WERI-Rb-1 (cell line): ENCODE results near the gene VBP1.

Source experiments
- DNase-seq: peaks from one replicate; pipeline ENCODE4 v3.0.0-alpha.2; 2020
- H3K27ac ChIP-seq: fragments of 250-450 bp; sonication (Bioruptor Pico); 2 replicates; pipeline ENCODE4 v1.5.1; 2020; ENCODE audit warnings: mild to moderate bottlenecking, moderate library complexity
- H3K27me3 ChIP-seq: fragments of 250-450 bp; sonication (Bioruptor Pico); 2 replicates; pipeline ENCODE4 v1.5.1; 2021; ENCODE audit warnings: mild to moderate bottlenecking, low read depth, moderate library complexity; ENCODE audit not compliant: insufficient read depth, severe bottlenecking
- H3K36me3 ChIP-seq: fragments of 250-450 bp; sonication (Bioruptor Pico); 2 replicates; pipeline ENCODE4 v1.5.1; 2020; ENCODE audit warnings: mild to moderate bottlenecking, moderate library complexity
- H3K4me3 ChIP-seq: 2 replicates; pipeline ENCODE4 v1.5.1; 2011; ENCODE audit warnings: low read depth, mild to moderate bottlenecking, control low read depth, low read length
- H3K9me3 ChIP-seq: fragments of 250-450 bp; sonication (Bioruptor Pico); 2 replicates; pipeline ENCODE4 v1.5.1; 2021; ENCODE audit warnings: mild to moderate bottlenecking, moderate library complexity; ENCODE audit not compliant: severe bottlenecking
- TF ChIP-seq, protein P1 (sequence below): IDR thresholded peaks from 2 replicates; pipeline ENCODE4 v1.5.1; 2011; ENCODE audit warnings: low read depth, mild to moderate bottlenecking, control low read depth, inconsistent platforms, low read length

The VBP1 gene

DNA sequence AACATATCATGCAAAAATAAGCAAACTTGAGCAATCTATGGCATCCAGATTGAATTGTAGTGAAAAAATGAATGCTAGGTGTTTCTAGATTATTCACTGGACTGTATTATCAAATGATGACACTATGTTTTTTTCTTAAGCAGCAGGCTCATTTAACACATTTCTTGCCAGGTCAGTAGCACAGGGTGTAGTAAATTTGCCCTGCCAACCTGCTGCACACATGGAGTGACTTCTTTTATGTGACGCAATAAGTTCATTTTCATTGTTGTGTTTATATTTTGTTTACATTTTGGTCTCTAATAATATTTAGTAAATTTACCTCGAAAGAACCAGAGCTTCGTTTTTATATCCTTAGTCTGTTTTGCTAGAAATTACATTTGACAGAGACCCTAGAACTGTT, 9.5 kb downstream of the VBP1 start:
- H3K9me3 ChIP-seq: no peaks in the 10 kb centered on the region
- TF ChIP-seq, protein P1, sequence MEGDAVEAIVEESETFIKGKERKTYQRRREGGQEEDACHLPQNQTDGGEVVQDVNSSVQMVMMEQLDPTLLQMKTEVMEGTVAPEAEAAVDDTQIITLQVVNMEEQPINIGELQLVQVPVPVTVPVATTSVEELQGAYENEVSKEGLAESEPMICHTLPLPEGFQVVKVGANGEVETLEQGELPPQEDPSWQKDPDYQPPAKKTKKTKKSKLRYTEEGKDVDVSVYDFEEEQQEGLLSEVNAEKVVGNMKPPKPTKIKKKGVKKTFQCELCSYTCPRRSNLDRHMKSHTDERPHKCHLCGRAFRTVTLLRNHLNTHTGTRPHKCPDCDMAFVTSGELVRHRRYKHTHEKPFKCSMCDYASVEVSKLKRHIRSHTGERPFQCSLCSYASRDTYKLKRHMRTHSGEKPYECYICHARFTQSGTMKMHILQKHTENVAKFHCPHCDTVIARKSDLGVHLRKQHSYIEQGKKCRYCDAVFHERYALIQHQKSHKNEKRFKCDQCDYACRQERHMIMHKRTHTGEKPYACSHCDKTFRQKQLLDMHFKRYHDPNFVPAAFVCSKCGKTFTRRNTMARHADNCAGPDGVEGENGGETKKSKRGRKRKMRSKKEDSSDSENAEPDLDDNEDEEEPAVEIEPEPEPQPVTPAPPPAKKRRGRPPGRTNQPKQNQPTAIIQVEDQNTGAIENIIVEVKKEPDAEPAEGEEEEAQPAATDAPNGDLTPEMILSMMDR: no peak
- H3K27me3 ChIP-seq: peaks cover 9% of the 10 kb centered on the region
- H3K4me3 ChIP-seq: no peak overlapping the region
- H3K36me3 ChIP-seq: peaks cover 68% of the 10 kb centered on the region
- no peak for DNase-seq
- no peak overlapping the region for H3K27ac ChIP-seq

- H3K9me3 ChIP-seq: no peaks in the 10 kb centered on the region
- H3K4me3 ChIP-seq: no peak overlapping the region
- DNase-seq: no peak
Observed at GRCh38 chrX:155231163-155231562, 14.9 kb downstream of the VBP1 start.

GRCh38 chrX:155235891-155236290, 19.6 kb downstream of the VBP1 start:
- TF ChIP-seq, protein P1: no peak
- H3K36me3 ChIP-seq: peaks cover 63% of the 10 kb centered on the region
- no peak for DNase-seq

More at GRCh38 chrX:155231163-155231562, 14.9 kb downstream of the VBP1 start:
- Histone ChIP-seq H3K36me3 (peaks cover 78% of the 10 kb centered on the region), H3K27ac (no peak overlapping the region), H3K27me3 (no peaks in the 10 kb centered on the region)
- TF ChIP-seq, protein P1: no peak

DNA sequence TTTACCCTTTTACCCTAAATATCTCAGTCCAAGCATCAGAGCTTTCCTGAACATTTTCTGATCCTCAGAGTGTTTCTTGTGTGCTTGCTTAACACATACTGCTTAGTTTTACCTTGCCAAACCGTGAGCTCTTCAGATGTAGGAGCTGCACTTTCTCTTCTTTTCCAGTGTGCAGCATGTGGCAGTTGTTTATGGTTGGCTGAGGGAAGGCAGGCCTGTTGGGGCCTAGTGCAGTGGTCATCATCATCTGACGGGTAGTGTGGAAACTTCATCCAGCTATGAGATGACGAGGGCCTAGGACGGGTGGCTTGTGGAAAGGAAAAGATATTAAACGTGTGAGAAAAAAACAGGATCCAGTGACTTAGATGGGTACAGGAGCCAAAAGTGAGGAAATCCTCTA, 21.5 kb downstream of the VBP1 start:
- Histone ChIP-seq H3K9me3 (no peaks in the 10 kb centered on the region), H3K4me3 (no peak overlapping the region), H3K27me3 (no peaks in the 10 kb centered on the region), H3K27ac (no peak overlapping the region), H3K36me3 (peaks cover 47% of the 10 kb centered on the region)
- no peak for DNase-seq
- TF ChIP-seq, protein P1: no peak

More at GRCh38 chrX:155235891-155236290, 19.6 kb downstream of the VBP1 start:
- Histone ChIP-seq H3K27ac (no peak overlapping the region), H3K4me3 (no peak overlapping the region), H3K27me3 (no peaks in the 10 kb centered on the region), H3K9me3 (no peaks in the 10 kb centered on the region)

DNA sequence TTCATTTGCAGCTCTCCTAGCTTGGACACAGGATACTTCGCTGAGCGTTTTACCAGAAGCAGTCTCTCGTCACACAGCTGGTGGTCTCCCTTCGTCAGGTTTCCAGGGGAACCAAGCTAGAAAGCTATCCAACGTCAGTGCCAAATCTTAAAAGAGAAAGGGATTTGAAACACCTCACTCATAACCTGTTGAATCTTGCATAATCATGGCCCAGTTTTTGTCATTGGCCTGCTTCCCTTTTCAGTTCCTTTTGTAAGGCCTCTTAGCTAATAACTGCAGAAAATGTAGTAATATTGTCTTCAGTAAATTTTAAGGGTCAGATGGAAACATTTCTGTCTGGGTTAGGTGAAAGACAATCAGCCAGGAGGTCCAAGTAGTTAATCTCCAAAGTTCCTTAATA, 26.0 kb downstream of the VBP1 start:
- Histone ChIP-seq H3K27ac (no peak overlapping the region), H3K4me3 (no peak overlapping the region), H3K27me3 (no peaks in the 10 kb centered on the region), H3K9me3 (no peaks in the 10 kb centered on the region), H3K36me3 (peaks cover 10% of the 10 kb centered on the region)
- TF ChIP-seq, protein P1: no peak
- no peak for DNase-seq

- Histone ChIP-seq H3K9me3 (no peaks in the 10 kb centered on the region), H3K36me3 (no peaks in the 10 kb centered on the region), H3K27me3 (no peaks in the 10 kb centered on the region), H3K4me3 (no peak overlapping the region), H3K27ac (no peak overlapping the region)
- TF ChIP-seq, protein P1: no peak
- no peak for DNase-seq
Observed at GRCh38 chrX:155246748-155247147, 30.5 kb downstream of the VBP1 start.
